WTC11 (cell line): Measurements from ENCODE around the gene TBX10. TPM values are rescaled to one million over a fixed set of nuclear protein-coding genes. Genes with fewer than 3 reads are reported as not detected.
"Not testable (repeated sequence)": the region's sequence is repeated elsewhere in the genome, so short reads cannot be mapped to it uniquely, and the experiment has no call there.

Experiments used
- ATAC-seq: fragments of 200-7000 bp; cut with Tn5 transposase; 2 replicates; pipeline ENCODE4 v1.10.0; 2021; ENCODE audit warnings: mild to moderate bottlenecking, moderate library complexity
- CTCF ChIA-PET: fragments of 300-600 bp; sonication (Branson Sonifier 250); formaldehyde crosslinking; loops from one replicate; lab custom pipeline; 2021; ENCODE audit warnings: antibody characterized with exemption; lab: Charles Lee
- POLR2A ChIA-PET: fragments of 350-600 bp; sonication (Branson Sonifier 250); formaldehyde crosslinking; loops from one replicate; lab custom pipeline; 2021; ENCODE audit warnings: antibody characterized with exemption; lab: Charles Lee
- DNase-seq: peaks from one replicate; pipeline ENCODE4 v3.0.0; 2021; ENCODE audit warnings: low spot score
- H3K27ac Mint-ChIP-seq: 2 replicates; pipeline ENCODE4 v1.8.0; 2021; ENCODE audit warnings: mixed read lengths
- H3K27me3 Mint-ChIP-seq: 2 replicates; pipeline ENCODE4 v1.8.0; 2021; ENCODE audit warnings: low read depth, mild to moderate bottlenecking, moderate library complexity, mixed read lengths
- H3K36me3 Mint-ChIP-seq: 2 replicates; pipeline ENCODE4 v1.8.0; 2021; ENCODE audit warnings: mixed read lengths
- H3K4me1 Mint-ChIP-seq: 2 replicates; pipeline ENCODE4 v1.8.0; 2022; ENCODE audit warnings: mixed read lengths
- H3K4me3 Mint-ChIP-seq: 2 replicates; pipeline ENCODE4 v1.8.0; 2021; ENCODE audit warnings: mild to moderate bottlenecking, moderate library complexity, mixed read lengths
- H3K9me3 Mint-ChIP-seq: 2 replicates; pipeline ENCODE4 v1.8.0; 2021; ENCODE audit warnings: mixed read lengths
- CREM ChIP-seq: sonication (generic); formaldehyde crosslinking; IDR thresholded peaks from 2 replicates; pipeline ENCODE4 v1.8.1; 2022; ENCODE audit warnings: mild to moderate bottlenecking, missing genetic modification reagents, moderate library complexity
- ELF4 ChIP-seq: sonication (generic); formaldehyde crosslinking; IDR thresholded peaks from 2 replicates; pipeline ENCODE4 v1.8.1; 2022; ENCODE audit warnings: low read depth, mild to moderate bottlenecking, moderate library complexity, missing genetic modification reagents
- FOXJ3 ChIP-seq: sonication (generic); formaldehyde crosslinking; IDR thresholded peaks from 2 replicates; pipeline ENCODE4 v1.9.0; 2021; ENCODE audit warnings: missing genetic modification reagents, mild to moderate bottlenecking, borderline replicate concordance
- HMGA2 ChIP-seq: fragments of 250-450 bp; sonication (Bioruptor Pico); IDR thresholded peaks from 2 replicates; pipeline ENCODE4 v1.4.0; 2021; ENCODE audit warnings: mild to moderate bottlenecking, moderate library complexity
- JAZF1 ChIP-seq: fragments of 250-450 bp; sonication (Bioruptor Pico); IDR thresholded peaks from 2 replicates; pipeline ENCODE4 v1.9.0; 2021; ENCODE audit warnings: moderate library complexity, mild to moderate bottlenecking, inconsistent platforms
- MYBL2 ChIP-seq: sonication (generic); formaldehyde crosslinking; IDR thresholded peaks from 2 replicates; pipeline ENCODE4 v1.8.1; 2023; ENCODE audit warnings: mild to moderate bottlenecking, moderate library complexity, missing genetic modification reagents
- PRRX2 ChIP-seq: fragments of 250-450 bp; sonication (Bioruptor Pico); IDR thresholded peaks from 2 replicates; pipeline ENCODE4 v1.8.0; 2021; ENCODE audit warnings: mild to moderate bottlenecking
- RELA ChIP-seq: sonication (generic); formaldehyde crosslinking; IDR thresholded peaks from 2 replicates; pipeline ENCODE4 v1.8.1; 2022; ENCODE audit warnings: missing genetic modification reagents, mild to moderate bottlenecking, borderline replicate concordance
- RORB ChIP-seq: fragments of 250-450 bp; sonication (Bioruptor Pico); IDR thresholded peaks from 2 replicates; pipeline ENCODE4 v1.9.0; 2021; ENCODE audit warnings: mild to moderate bottlenecking
- SMAD3 ChIP-seq: sonication (generic); formaldehyde crosslinking; IDR thresholded peaks from 2 replicates; pipeline ENCODE4 v1.8.0; 2022; ENCODE audit warnings: missing genetic modification reagents, mild to moderate bottlenecking, borderline replicate concordance
- SMAD4 ChIP-seq: sonication (generic); formaldehyde crosslinking; IDR thresholded peaks from 2 replicates; pipeline ENCODE4 v1.8.0; 2022; ENCODE audit warnings: mild to moderate bottlenecking, missing genetic modification reagents
- SOX15 ChIP-seq: fragments of 250-450 bp; sonication (Bioruptor Pico); IDR thresholded peaks from 2 replicates; pipeline ENCODE4 v1.9.0; 2021; ENCODE audit warnings: mild to moderate bottlenecking
- ZNF219 ChIP-seq: sonication (generic); formaldehyde crosslinking; IDR thresholded peaks from 2 replicates; pipeline ENCODE4 v1.8.0; 2023; ENCODE audit warnings: missing genetic modification reagents, mild to moderate bottlenecking, borderline replicate concordance
- ZNF263 ChIP-seq: sonication (generic); formaldehyde crosslinking; IDR thresholded peaks from 2 replicates; pipeline ENCODE4 v1.8.1; 2022; ENCODE audit warnings: low read depth, mild to moderate bottlenecking, moderate library complexity, missing genetic modification reagents
- ZNF317 ChIP-seq: sonication (generic); formaldehyde crosslinking; IDR thresholded peaks from 2 replicates; pipeline ENCODE4 v1.8.1; 2023; ENCODE audit warnings: low read depth, mild to moderate bottlenecking, moderate library complexity, missing genetic modification reagents, borderline replicate concordance
- total RNA-seq: library from RNA; stranded (reverse); gene quantifications from 3 replicates; pipeline ENCODE4 v1.2.3, GENCODE V29; 2021
- TF ChIP-seq, protein P1 (sequence below): fragments of 250-450 bp; sonication (Bioruptor Pico); IDR thresholded peaks from 2 replicates; pipeline ENCODE4 v2.1.2; 2022; ENCODE audit warnings: mild to moderate bottlenecking, moderate library complexity
- TF ChIP-seq, protein P2 (sequence below): fragments of 250-450 bp; sonication (Bioruptor Pico); IDR thresholded peaks from 2 replicates; pipeline ENCODE4 v1.8.0; 2021; ENCODE audit warnings: mild to moderate bottlenecking
- TF ChIP-seq, protein P3 (sequence below): sonication (generic); formaldehyde crosslinking; IDR thresholded peaks from 2 replicates; pipeline ENCODE4 v1.8.0; 2023; ENCODE audit warnings: missing genetic modification reagents
- TF ChIP-seq, protein P4 (sequence below): sonication (generic); formaldehyde crosslinking; IDR thresholded peaks from 2 replicates; pipeline ENCODE4 v1.8.1; 2023; ENCODE audit warnings: mild to moderate bottlenecking, missing genetic modification reagents
- TF ChIP-seq, protein P5 (sequence below): sonication (generic); formaldehyde crosslinking; IDR thresholded peaks from 2 replicates; pipeline ENCODE4 v1.8.1; 2022; ENCODE audit warnings: mild to moderate bottlenecking, moderate library complexity, missing genetic modification reagents

The TBX10 gene
- total RNA-seq, 1 experiment from 2014 or later: not detected

DNA sequence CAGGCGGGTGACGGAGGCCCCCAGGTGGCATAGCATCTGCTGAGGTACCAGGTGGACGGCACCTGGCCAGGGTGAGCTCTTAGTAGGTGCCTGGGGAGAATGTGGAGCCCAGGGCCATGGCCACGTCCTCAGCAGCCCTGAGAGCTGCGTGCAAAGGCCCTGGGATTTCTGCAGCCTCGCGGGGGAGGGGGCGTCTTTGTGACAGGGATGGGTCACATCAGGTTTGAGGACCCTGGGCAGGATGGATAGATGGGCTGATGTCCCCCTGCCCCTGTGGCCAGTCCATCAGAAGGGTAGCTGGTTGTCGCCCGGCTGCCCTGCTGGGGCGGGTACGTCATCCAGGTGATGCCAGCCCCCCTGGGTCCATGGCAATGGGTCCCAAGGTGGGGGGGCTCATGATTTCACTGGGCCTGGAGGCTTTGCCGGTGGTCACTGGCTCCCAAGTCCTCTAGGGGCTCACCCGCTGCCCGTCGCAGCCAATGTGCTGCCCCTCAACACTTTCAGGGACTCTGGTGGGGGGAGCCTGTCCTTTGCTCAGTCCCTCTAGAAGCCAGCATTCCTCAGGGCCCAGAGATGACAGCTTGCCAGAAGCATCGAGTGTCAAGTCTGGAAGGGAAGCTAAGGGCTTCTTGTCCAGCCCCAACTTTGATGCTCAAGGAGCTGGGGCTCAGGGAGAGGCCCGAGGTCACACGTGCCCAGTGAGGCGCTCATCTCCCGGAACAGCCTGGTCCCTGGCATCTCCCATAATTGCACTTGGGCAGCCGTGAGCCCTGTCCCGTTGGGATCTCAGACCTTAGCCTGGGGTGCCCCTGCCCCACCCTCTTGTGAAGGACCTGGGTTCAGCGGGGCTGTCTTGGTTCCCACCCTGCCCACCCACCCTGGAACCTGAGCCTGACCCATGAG, 777 bp downstream of the TBX10 start (continued):
- TF ChIP-seq CREM: no peak
- TF ChIP-seq, protein P1, sequence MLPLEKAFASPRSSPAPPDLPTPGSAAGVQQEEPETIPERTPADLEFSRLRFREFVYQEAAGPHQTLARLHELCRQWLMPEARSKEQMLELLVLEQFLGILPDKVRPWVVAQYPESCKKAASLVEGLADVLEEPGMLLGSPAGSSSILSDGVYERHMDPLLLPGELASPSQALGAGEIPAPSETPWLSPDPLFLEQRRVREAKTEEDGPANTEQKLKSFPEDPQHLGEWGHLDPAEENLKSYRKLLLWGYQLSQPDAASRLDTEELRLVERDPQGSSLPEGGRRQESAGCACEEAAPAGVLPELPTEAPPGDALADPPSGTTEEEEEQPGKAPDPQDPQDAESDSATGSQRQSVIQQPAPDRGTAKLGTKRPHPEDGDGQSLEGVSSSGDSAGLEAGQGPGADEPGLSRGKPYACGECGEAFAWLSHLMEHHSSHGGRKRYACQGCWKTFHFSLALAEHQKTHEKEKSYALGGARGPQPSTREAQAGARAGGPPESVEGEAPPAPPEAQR (CRISPR knock-in tag): no peak
- no peak for TF ChIP-seq ZNF219
- TF ChIP-seq, protein P2, sequence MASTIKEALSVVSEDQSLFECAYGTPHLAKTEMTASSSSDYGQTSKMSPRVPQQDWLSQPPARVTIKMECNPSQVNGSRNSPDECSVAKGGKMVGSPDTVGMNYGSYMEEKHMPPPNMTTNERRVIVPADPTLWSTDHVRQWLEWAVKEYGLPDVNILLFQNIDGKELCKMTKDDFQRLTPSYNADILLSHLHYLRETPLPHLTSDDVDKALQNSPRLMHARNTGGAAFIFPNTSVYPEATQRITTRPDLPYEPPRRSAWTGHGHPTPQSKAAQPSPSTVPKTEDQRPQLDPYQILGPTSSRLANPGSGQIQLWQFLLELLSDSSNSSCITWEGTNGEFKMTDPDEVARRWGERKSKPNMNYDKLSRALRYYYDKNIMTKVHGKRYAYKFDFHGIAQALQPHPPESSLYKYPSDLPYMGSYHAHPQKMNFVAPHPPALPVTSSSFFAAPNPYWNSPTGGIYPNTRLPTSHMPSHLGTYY (CRISPR knock-in tag): no peak
- TF ChIP-seq RORB (CRISPR knock-in tag): no peak
- no peak for TF ChIP-seq ELF4 (CRISPR knock-in tag)

DNA sequence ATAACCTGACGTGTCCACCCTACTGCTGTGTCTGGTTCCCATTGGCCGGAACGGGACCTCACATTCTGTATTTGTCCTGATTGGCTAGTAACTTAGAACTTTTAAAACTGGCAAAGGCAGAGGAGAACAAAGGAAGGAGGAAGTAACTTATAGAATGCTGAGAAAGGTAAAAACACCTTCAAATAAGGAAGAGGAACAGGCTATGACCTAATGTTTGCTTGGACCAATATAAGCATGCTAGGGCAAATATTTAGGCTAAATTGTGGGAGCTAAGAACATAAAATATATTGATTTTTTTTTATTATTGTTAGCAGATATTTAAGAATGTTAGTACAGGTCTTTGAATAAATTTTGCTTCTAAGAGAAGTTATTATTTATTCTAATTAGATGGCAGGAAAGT, 2.1 kb downstream of the TBX10 start:
- CTCF ChIA-PET: interaction anchor here (3.2 to 4.5 kb wide), 2 partner anchors 8 to 22 kb away, joined by 11 to 43 read pairs; partner anchors contain the start of gene NUDT8
- not testable (repeated sequence) for ATAC-seq

DNA sequence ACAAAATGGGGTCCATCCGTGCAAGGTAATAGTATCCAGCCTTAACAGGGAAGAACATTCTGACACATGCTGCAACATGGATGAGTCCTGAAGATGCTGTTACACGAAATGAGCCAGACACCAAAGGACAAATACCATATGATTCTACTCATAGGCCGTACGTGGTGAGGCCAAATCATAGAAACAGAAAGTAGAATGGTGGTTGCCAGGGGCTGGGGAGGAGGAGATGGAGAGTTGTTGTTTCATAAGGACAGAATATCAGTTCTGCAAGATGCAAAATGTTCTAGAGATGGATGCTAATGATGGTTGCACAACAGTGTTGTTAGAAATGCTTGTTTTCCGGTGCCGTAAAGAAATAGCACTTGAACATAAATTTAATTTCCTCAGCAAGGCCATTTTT, 2.6 kb downstream of the TBX10 start:
- Mint-ChIP-seq H3K27me3 (peaks cover 24% of the 10 kb centered on the region), H3K9me3 (peaks cover 3% of the 10 kb centered on the region; the same call in 1 of the 2 replicates), H3K36me3 (no peaks in the 10 kb centered on the region), H3K4me3 (no peak overlapping the region), H3K27ac (no peak overlapping the region), H3K4me1 (peaks cover 7% of the 10 kb centered on the region)
- TF ChIP-seq MYBL2 (CRISPR knock-in tag) (no peak), FOXJ3 (CRISPR knock-in tag) (no peak), SMAD3 (CRISPR knock-in tag) (no peak), RELA (CRISPR knock-in tag) (no peak), SMAD4 (no peak)
- TF ChIP-seq, protein P3, sequence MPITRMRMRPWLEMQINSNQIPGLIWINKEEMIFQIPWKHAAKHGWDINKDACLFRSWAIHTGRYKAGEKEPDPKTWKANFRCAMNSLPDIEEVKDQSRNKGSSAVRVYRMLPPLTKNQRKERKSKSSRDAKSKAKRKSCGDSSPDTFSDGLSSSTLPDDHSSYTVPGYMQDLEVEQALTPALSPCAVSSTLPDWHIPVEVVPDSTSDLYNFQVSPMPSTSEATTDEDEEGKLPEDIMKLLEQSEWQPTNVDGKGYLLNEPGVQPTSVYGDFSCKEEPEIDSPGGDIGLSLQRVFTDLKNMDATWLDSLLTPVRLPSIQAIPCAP (CRISPR knock-in tag): no peak
- ATAC-seq (no peak), DNase-seq (no peak)
- CTCF ChIA-PET: interaction anchor here (1.1 to 4.5 kb wide), 2 partner anchors 7 to 23 kb away, joined by 3 to 43 read pairs; partner anchors contain the start of gene NUDT8
- POLR2A ChIA-PET: no interaction called here

More for the DNA sequence above, 2.1 kb downstream of the TBX10 start:
- H3K36me3 Mint-ChIP-seq, POLR2A ChIA-PET, DNase-seq, H3K4me3 Mint-ChIP-seq, H3K27ac Mint-ChIP-seq, H3K4me1 Mint-ChIP-seq, H3K9me3 Mint-ChIP-seq: not testable (repeated sequence)
- peaks cover 27% of the 10 kb centered on the region for H3K27me3 Mint-ChIP-seq

DNA sequence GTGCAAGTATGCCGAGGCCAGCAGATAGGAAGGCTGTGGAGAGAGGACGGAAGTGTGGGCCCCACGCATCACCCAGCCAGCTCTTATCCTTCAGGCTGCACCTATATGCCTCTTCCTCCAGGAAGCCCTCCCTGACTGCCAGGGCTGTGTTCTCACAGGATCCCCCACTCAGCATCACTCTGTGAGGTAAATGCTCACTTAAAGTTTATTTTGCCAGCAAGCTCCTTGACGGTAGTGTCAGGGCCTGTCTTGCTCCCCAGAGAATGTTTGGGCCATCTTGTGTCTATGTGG, 4.4 kb downstream of the TBX10 start:
- DNase-seq (no peak), ATAC-seq (no peak)
- Mint-ChIP-seq H3K36me3 (no peaks in the 10 kb centered on the region), H3K27ac (no peak overlapping the region), H3K27me3 (peaks cover 11% of the 10 kb centered on the region), H3K4me3 (no peak overlapping the region), H3K4me1 (peaks cover 16% of the 10 kb centered on the region), H3K9me3 (peaks cover under 1% of the 10 kb centered on the region; the same call in 1 of the 2 replicates)
- ChIA-PET POLR2A (no interaction called here), CTCF (no interaction called here)
- TF ChIP-seq, protein P4, sequence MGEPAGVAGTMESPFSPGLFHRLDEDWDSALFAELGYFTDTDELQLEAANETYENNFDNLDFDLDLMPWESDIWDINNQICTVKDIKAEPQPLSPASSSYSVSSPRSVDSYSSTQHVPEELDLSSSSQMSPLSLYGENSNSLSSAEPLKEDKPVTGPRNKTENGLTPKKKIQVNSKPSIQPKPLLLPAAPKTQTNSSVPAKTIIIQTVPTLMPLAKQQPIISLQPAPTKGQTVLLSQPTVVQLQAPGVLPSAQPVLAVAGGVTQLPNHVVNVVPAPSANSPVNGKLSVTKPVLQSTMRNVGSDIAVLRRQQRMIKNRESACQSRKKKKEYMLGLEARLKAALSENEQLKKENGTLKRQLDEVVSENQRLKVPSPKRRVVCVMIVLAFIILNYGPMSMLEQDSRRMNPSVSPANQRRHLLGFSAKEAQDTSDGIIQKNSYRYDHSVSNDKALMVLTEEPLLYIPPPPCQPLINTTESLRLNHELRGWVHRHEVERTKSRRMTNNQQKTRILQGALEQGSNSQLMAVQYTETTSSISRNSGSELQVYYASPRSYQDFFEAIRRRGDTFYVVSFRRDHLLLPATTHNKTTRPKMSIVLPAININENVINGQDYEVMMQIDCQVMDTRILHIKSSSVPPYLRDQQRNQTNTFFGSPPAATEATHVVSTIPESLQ (CRISPR knock-in tag): no peak
- TF ChIP-seq ZNF263 (no peak), JAZF1 (CRISPR knock-in tag) (no peak), HMGA2 (CRISPR knock-in tag) (no peak), PRRX2 (CRISPR knock-in tag) (no peak), RELA (CRISPR knock-in tag) (no peak), SOX15 (no peak), ZNF317 (CRISPR knock-in tag) (no peak), SMAD4 (no peak), RORB (CRISPR knock-in tag) (no peak)
- TF ChIP-seq, protein P5, sequence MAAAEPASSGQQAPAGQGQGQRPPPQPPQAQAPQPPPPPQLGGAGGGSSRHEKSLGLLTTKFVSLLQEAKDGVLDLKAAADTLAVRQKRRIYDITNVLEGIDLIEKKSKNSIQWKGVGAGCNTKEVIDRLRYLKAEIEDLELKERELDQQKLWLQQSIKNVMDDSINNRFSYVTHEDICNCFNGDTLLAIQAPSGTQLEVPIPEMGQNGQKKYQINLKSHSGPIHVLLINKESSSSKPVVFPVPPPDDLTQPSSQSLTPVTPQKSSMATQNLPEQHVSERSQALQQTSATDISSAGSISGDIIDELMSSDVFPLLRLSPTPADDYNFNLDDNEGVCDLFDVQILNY (CRISPR knock-in tag): no peak
- TF ChIP-seq, protein P3 (CRISPR knock-in tag): no peak
